NCI-H1417 treated with DMSO at 0.1 percent for 48 hours (cell line): ENCODE data around the gene ANKS1B.
"Not testable (repeated sequence)": the region's sequence is repeated elsewhere in the genome, so short reads cannot be mapped to it uniquely, and the experiment has no call there.

Experiments
- DNase-seq: peaks from one replicate; lab custom pipeline; 2025; lab: John Stamatoyannopoulos, UW

ANKS1B gene

GRCh38 chr12:99056186-99056585, 928.5 kb downstream of the ANKS1B start:
- DNase-seq, result no peak

- no peak for DNase-seq
Measured at GRCh38 chr12:99055299-99055698, 929.4 kb downstream of the ANKS1B start.

- no peak for DNase-seq
Measured at GRCh38 chr12:99054601-99055128, 930.1 kb downstream of the ANKS1B start.

GRCh38 chr12:99053616-99054362, 930.9 kb downstream of the ANKS1B start:
- DNase-seq, result no peak

- DNase-seq, result no peak
Measured at GRCh38 chr12:99049774-99050173, 935.0 kb downstream of the ANKS1B start.

- DNase-seq, result no peak
Measured at GRCh38 chr12:99045158-99045557, 939.6 kb downstream of the ANKS1B start.

GRCh38 chr12:99043319-99043914, 941.3 kb downstream of the ANKS1B start:
- peak; percentile 34 for DNase-seq

GRCh38 chr12:99042226-99042625, 942.5 kb downstream of the ANKS1B start:
- no peak for DNase-seq

GRCh38 chr12:99039367-99040120, 945.2 kb downstream of the ANKS1B start:
- DNase-seq, result no peak

GRCh38 chr12:99036566-99036965, 948.2 kb downstream of the ANKS1B start:
- no peak for DNase-seq

GRCh38 chr12:99035803-99036202, 948.9 kb downstream of the ANKS1B start:
- DNase-seq, result no peak

- not testable (repeated sequence) for DNase-seq
Measured at GRCh38 chr12:99034201-99034600, 950.5 kb downstream of the ANKS1B start.

- DNase-seq, result no peak
Measured at GRCh38 chr12:99029511-99030271, 955.0 kb downstream of the ANKS1B start.

GRCh38 chr12:99027461-99027860, 957.3 kb downstream of the ANKS1B start:
- DNase-seq, result no peak

GRCh38 chr12:99027055-99027393, 957.7 kb downstream of the ANKS1B start:
- DNase-seq, result no peak

- DNase-seq, result no peak
Measured at GRCh38 chr12:99026332-99027054, 958.2 kb downstream of the ANKS1B start.

- DNase-seq, result no peak
Measured at GRCh38 chr12:99024870-99025269, 959.9 kb downstream of the ANKS1B start.

GRCh38 chr12:99024191-99024590, 960.5 kb downstream of the ANKS1B start:
- no peak for DNase-seq

- DNase-seq, result no peak
Measured at GRCh38 chr12:99020871-99021270, 963.9 kb downstream of the ANKS1B start.

- no peak for DNase-seq
Measured at GRCh38 chr12:99019798-99020197, 964.9 kb downstream of the ANKS1B start.

GRCh38 chr12:99017971-99018370, 966.8 kb downstream of the ANKS1B start:
- no peak for DNase-seq
